Embryonic facial prominence (tissue), 1 donor: Measurements from ENCODE around the gene TYMS.

Source experiments
- DNase-seq: peaks from one replicate; pipeline ENCODE4 v3.0.0-alpha.2; 2016; ENCODE audit errors: extremely low spot score

The TYMS gene

DNA sequence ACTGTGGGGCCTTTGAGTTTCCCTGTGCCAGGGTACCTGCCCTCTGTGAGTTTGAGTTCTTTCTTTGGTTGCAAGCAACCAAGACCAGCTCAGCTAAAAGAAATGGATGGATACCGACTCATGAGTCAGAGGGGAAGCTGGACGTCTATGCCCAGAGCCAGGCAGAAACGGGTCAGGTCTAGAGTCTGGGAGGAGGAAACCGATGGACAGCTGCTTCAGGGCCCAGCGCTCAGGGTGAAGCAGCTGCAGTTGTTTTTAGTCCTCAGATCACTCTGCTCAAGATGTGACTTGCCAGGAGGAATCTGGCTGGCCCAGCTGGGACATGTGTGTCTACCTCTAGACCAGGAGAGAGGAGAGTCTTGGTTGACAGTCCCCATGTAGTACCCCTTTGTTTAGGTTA, 10.1 kb upstream of the TYMS start:
- no peak for DNase-seq

DNA sequence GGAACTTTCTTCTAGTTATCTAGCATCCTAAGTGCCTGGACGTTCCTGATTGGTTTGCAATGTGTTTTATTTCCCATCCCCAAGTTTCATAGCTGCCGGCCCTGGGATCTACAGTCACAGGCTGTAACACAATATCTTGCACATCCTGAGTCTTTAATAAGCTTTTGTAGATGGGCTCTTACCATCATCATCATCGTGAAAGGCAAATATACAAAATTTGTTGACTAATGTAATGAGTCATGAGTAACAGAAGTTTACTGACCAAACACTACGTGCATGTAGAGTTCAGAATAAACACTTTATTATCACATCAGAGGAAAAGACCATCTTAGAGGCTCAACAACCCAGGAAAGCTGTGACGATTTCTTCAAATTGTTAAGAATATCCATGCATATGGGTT, 8.1 kb upstream of the TYMS start:
- DNase-seq: no peak

GRCh38 chr18:650428-650858, 7.0 kb upstream of the TYMS start:
- no peak for DNase-seq

DNA sequence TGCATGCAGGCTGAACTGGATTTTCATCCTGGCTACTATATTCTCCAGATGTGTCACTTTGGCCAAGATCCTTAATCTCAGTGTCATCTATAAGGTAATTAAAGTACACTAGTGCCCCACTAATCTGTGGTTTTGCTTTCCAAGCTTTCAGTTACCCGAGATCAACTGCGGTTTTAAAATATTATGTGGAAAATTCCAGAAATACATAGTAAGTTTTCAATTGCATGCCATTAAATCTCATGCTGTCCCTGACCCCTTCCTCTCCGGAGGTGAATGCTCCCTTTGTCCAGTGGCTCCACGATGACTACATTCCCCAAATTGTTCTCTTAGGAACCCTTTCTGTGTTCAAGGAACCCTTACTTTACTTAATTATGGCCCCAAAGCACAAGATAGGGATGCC, 5.3 kb upstream of the TYMS start:
- DNase-seq: no peak

DNA sequence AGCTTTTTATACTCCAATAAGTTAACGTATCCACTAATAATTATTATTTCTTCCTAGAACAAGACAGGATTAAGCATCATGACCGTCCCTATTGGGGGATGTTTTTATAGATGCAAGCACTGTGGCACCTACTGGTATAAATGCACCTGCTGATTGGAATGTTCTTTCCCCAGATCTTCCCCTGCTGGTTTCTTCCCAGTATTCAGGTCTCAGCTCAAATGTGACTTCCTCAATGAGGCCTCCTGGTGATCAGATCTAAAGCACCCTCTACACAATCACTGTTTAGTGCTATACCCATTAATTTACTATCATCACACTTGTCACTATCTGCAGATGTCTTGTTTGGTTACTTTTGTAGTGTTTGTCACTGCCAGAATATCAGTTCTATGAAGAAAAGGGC, 3.9 kb upstream of the TYMS start:
- DNase-seq: no peak

GRCh38 chr18:654601-655000, 2.9 kb upstream of the TYMS start:
- DNase-seq: no peak

DNA sequence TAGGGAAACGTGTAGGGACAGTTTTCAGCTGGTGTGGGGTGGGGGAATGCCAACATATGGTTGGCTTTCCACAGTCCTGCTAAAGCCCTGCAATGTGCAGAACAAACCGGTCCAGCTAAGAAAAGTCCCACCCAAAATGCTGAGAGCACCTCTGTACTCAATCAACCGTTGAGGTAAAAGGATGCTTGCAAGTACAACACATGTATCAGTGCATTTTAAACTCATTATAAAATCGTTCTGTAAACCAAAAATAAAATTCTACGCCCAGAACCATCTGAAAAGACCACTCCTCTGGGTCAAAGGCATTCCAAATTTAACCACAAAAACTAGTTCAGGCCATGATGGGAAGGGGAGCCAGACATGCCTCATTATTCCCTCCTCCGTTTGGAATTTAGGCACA, 2.0 kb upstream of the TYMS start:
- DNase-seq: no peak

GRCh38 chr18:658001-658946, 821 bp downstream of the TYMS start:
- DNase-seq: peak; percentile 74

DNA sequence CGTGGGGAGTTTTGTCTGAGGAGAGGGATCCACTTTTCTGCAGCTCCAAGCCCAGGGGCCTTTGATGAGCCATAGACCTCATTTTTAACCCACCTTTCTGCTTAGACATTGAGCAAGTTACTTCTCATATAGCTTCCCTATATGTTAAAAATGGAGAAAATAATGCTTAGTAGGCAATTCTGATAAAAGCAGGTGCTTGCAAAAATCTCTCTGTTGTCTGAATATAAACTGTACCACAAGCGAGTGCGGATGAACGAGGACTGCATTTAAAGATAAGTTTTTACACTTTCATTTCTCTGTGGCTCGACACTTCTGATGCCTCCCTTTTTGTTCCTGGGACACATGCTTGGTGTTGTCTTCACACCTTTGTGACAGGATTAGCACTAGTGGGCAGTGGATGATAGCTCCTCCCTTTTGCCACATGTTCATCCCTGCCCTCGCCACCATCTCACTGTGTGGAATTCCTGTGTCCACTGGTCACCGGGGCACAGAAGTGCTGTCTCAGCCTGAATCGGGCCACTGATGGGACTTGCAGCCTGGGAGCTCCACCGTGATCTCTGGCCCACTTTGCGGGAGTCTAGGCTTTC, 1.6 kb downstream of the TYMS start:
- no peak for DNase-seq

DNA sequence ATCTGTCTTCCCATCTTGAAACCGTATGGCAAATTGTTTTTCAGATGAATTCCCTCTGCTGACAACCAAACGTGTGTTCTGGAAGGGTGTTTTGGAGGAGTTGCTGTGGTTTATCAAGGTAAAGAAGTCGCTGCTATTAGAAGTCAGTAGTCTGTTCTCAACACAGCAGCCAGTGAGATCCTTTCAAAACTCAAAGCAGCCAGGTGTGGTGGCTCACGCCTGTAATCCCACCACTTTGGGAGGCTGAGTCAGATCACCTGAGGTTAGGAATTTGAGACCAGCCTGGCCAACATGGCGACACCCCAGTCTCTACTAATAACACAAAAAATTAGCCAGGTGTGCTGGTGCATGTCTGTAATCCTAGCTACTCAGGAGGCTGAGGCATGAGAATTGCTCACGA, 2.1 kb downstream of the TYMS start:
- DNase-seq: no peak

GRCh38 chr18:662197-662596, 4.7 kb downstream of the TYMS start:
- no peak for DNase-seq

DNA sequence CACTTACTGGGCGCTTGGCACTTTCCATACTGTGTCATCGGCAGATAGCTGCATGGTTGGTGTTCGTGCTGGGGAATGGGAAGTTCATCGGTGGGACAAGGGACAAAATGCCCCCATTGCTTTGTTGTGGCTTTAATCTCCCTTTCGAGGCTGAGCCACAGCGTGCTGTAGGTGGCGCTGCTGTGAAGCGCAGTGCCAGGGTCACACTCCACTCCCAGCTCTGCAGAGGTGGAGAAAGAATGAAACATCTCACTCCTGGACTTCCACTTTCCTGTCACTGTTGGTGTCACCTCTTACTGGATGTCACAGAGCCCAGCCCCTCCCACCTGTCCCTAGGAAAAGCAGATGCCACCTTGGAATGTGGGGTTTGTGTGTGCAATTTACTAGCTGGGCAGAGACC, 8.7 kb downstream of the TYMS start:
- no peak for DNase-seq

DNA sequence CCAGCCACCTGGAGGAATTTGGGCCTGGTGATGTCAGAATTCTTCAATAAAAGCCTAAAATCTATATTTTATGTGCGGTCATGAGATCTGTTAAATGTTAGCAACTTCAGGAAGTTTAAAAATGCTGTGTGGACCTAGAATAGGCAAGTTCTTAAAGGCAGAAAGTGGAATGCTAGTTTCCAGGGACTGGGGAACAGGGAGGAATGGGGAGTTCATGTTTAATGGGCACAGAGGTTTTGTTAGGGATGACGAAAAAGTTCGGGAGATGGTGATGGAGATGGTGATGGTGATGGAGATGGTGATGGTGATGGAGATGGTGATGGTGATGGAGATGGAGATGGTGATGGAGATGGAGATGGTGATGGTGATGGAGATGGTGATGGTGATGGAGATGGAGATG, 9.2 kb downstream of the TYMS start:
- DNase-seq: no peak

DNA sequence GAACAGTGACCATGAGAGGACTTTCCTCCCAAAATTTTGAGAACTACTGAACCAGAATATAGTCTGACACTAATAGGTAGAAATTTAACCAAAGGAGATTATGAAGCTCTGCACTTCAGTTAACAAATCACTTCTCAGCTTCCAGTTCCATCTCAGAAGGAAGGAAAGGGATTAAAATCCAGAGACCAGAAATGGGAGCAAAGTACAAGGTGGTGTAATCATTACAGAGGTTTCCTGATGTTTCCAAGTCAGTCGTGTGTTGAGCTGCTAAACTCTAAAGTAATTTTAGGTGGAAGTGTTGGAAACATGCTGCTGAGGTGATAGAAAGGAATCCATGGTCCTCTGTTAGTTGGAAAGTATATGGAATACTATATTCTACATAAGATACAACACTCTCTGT, 10.8 kb downstream of the TYMS start:
- no peak for DNase-seq

DNA sequence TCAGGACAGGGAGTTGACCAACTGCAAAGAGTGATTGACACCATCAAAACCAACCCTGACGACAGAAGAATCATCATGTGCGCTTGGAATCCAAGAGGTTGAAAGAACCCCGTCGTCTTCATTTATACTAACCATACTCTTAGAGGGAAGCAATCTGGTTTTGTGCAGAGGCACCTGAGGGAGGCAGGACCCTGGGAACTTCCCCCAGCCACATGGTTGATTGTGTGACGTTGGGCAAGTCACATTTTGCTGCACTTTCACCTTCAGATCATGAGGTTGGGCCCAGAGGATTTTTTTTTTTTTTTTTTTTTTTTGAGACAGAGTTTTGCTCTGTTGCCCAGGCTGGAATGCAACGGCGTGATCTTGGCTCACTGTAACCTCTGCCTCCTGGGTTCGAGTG, 11.6 kb downstream of the TYMS start:
- DNase-seq: no peak

- DNase-seq: no peak
These were observed 13.1 kb downstream of the TYMS start for GRCh38 chr18:670522-670921.

DNA sequence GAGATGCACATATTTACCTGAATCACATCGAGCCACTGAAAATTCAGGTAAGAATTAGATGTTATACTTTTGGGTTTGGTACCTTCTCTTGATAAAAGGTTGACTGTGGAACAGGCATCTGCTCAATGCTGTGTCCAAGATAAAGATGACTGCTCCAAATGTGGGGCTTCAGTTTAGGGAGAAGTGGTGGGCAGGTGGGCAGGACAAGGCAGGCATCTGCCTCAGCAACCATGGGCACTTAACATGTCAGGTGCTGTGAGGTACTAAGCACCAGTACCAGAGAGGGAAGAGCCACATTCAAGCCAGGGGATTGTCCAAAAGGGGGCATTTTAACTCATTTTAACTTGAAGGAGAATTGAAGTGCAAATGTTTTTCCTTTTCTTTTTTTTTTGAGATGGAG, 14.0 kb downstream of the TYMS start:
- DNase-seq: no peak

- DNase-seq: no peak
These were observed 15.9 kb downstream of the TYMS start for GRCh38 chr18:673317-673716.

GRCh38 chr18:673769-674168, 16.3 kb downstream of the TYMS start:
- no peak for DNase-seq

DNA sequence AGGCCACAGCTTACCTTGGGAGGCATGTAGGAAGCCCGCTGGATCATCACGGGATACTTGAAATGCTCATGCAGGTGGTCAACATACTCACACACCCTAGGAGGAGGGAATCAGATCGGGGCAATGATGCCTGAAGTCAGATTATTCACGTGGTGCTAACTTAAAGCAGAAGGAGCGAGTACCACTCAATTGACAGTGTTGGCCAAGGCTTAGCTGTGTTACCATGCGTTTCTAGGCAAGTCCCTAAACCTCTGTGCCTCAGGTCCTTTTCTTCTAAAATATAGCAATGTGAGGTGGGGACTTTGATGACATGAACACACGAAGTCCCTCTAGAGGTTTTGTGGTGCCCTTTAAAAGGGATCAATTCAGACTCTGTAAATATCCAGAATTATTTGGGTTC, 17.9 kb downstream of the TYMS start:
- DNase-seq: no peak

- DNase-seq: no peak
These were observed 18.6 kb downstream of the TYMS start for GRCh38 chr18:676069-676468.

GRCh38 chr18:676736-677135, 19.3 kb downstream of the TYMS start:
- DNase-seq: no peak

GRCh38 chr18:677145-677544, 19.7 kb downstream of the TYMS start:
- DNase-seq: no peak
